Vagina (tissue), 2 donors: ENCODE measurements around the gene ADCY7. TPM values are rescaled to one million over a fixed set of nuclear protein-coding genes. Genes with fewer than 3 reads are reported as not detected.

Experiments used
- DNase-seq, 2 donors: peaks; one replicate each; pipeline ENCODE4 v3.0.0-alpha.2; 2017; ENCODE audit errors: extremely low spot score in 2 of 2
- H3K27ac ChIP-seq: fragments of 200-600 bp; sonication (generic); one replicate; pipeline ENCODE4 v1.5.1; 2019
- H3K27me3 ChIP-seq: fragments of 200-600 bp; sonication (generic); one replicate; pipeline ENCODE4 v1.5.1; 2019
- H3K36me3 ChIP-seq, 2 donors: fragments of 200-600 bp; sonication (generic); one replicate each; pipeline ENCODE4 v1.5.1; 2017 to 2019
- H3K4me1 ChIP-seq: fragments of 200-600 bp; sonication (generic); one replicate; pipeline ENCODE4 v1.5.1; 2019
- H3K4me3 ChIP-seq, 2 donors: fragments of 200-600 bp; sonication (generic); 1 replicate in 1 of 2; 2 replicates in 1 of 2; pipeline ENCODE4 v1.5.1; 2016 to 2019
- H3K9me3 ChIP-seq: fragments of 200-600 bp; sonication (generic); one replicate; pipeline ENCODE4 v1.5.1; 2019
- POLR2A ChIP-seq, 2 donors: fragments of 450-650 bp; IDR thresholded peaks; one replicate each; pipeline ENCODE4 v1.6.1; 2017; ENCODE audit warnings: antibody characterized with exemption in 2 of 2, mild to moderate bottlenecking in 2 of 2, moderate library complexity in 2 of 2
- POLR2AphosphoS5 ChIP-seq, 2 donors: sonication (generic); formaldehyde crosslinking; IDR thresholded peaks; one replicate each; pipeline ENCODE4 v1.9.0; 2017; ENCODE audit warnings: antibody characterized with exemption in 2 of 2, mild to moderate bottlenecking in 2 of 2, low read depth in 1 of 2; ENCODE audit not compliant: insufficient read depth in 1 of 2
- intact Hi-C: fragments of 100-400 bp; cut with DNase I; formaldehyde crosslinking; loops from one replicate; pipeline ENCODE4 v1.15.1; 2023
- total RNA-seq: library from RNA; depleted of rRNA; stranded (reverse); fragments of >200 nt; gene quantifications from one replicate; pipeline ENCODE4 v1.2.3, GENCODE V29; 2016
- TF ChIP-seq, protein P1 (sequence below), 3 experiments: fragments of 450-650 bp in 2 of 3; fragments of 200-600 bp in 1 of 3; sonication (generic) in 1 of 3; IDR thresholded peaks; one replicate each; pipeline ENCODE4 v1.5.1; 2017 to 2019; ENCODE audit warnings: antibody characterized with exemption in 3 of 3, mild to moderate bottlenecking in 2 of 3, moderate library complexity in 2 of 3

The ADCY7 gene
- total RNA-seq, 1 donor from 2014 or later: 18.9 TPM

DNA sequence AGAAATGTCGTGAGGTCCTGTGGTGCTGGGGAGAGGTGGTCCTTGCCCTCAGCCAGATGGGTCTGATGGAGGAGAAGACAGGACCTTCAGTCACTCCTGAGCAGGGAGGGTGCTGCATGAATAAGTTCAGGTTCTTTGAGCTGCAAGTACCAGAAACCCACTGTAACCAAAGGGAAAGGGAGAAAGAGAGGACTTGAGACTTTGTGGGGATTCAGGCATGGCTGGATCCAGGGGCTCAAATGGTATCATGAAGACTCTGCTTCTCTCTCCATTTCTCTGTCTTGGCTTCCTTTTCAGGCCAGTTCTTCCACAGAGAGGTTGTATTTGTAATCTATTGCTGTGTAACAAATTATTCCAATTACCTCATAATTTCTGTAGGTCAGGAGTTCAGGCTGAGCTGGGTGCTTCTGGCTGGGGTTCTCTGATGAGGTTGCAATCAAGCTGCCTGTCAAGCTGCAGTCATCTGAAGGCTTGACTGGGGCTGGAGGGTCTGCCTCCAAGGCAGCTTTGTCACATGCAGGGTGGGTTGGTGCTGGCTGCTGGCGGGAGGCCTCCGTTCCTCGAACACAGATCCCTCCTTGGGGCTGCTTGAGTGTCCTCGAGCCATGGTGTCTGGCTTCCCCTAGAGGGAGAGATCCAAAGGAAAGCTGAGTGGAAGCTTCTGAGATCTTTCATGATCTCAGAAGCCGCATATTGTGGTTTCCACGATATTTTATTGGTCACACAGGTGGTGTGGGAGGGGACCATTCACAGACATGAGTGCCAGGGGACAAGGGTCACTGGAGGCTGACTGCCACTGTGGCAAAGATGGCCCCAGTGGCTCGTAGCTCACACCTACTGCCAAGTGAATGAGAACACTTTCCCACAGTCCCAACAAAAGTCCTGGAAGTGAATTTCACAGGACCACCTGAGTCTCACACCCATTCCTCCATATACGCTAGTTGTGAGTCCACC lies 5.9 kb upstream of the ADCY7 start:
- Histone ChIP-seq H3K27me3 (no peaks in the 10 kb centered on the region), H3K4me3 (no peak overlapping the region), H3K27ac (no peak overlapping the region), H3K36me3 (no peaks in the 10 kb centered on the region), H3K4me1 (peaks cover 16% of the 10 kb centered on the region), H3K9me3 (no peaks in the 10 kb centered on the region)
- intact Hi-C loops: no loop called here
- no peak for TF ChIP-seq POLR2AphosphoS5 (IDR thresholded peaks at IDR 0.05; ENCODE audit: insufficient read depth in 1 of 2, low read depth in 1 of 2)
- TF ChIP-seq, protein P1, sequence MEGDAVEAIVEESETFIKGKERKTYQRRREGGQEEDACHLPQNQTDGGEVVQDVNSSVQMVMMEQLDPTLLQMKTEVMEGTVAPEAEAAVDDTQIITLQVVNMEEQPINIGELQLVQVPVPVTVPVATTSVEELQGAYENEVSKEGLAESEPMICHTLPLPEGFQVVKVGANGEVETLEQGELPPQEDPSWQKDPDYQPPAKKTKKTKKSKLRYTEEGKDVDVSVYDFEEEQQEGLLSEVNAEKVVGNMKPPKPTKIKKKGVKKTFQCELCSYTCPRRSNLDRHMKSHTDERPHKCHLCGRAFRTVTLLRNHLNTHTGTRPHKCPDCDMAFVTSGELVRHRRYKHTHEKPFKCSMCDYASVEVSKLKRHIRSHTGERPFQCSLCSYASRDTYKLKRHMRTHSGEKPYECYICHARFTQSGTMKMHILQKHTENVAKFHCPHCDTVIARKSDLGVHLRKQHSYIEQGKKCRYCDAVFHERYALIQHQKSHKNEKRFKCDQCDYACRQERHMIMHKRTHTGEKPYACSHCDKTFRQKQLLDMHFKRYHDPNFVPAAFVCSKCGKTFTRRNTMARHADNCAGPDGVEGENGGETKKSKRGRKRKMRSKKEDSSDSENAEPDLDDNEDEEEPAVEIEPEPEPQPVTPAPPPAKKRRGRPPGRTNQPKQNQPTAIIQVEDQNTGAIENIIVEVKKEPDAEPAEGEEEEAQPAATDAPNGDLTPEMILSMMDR (IDR thresholded peaks at IDR 0.05): no peak
- TF ChIP-seq POLR2A (IDR thresholded peaks at IDR 0.05): no peak
- no peak for DNase-seq

DNA sequence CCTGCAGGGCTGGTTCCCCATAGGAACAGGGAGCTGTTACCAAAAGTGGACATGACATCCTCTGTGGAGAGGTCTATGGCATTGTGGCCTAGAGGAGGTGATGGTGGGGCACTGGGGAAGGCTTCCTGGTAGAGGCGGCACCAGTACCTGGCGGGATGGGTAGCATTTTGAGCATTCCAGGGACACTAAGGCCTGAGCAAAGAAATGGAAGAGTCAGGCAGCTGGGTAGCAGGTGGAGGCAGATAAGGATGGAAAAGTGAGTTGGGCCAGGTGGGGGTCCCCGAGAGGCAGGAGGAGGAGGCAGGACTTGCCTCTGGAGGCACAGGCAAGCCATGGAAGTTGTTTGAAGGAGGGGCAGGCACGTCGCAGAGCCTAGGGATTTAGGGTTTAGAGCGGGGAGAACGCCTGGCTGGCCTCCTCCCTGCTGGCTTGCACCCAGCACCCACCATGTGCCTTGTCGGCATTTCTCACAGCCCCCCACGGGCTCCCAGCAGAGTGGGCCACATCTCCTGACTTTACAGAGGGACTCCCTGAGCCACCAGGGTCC lies 5.1 kb upstream of the ADCY7 start:
- Histone ChIP-seq H3K4me1 (peaks cover 23% of the 10 kb centered on the region), H3K4me3 (no peak overlapping the region), H3K9me3 (no peaks in the 10 kb centered on the region), H3K27ac (no peak overlapping the region), H3K27me3 (no peaks in the 10 kb centered on the region), H3K36me3 (no peaks in the 10 kb centered on the region)
- intact Hi-C loops: no loop called here
- DNase-seq: no peak
- TF ChIP-seq POLR2A (IDR thresholded peaks at IDR 0.05): no peak
- no peak for TF ChIP-seq POLR2AphosphoS5 (IDR thresholded peaks at IDR 0.05; ENCODE audit: insufficient read depth in 1 of 2, low read depth in 1 of 2)
- TF ChIP-seq, protein P1 (IDR thresholded peaks at IDR 0.05): no peak

DNA sequence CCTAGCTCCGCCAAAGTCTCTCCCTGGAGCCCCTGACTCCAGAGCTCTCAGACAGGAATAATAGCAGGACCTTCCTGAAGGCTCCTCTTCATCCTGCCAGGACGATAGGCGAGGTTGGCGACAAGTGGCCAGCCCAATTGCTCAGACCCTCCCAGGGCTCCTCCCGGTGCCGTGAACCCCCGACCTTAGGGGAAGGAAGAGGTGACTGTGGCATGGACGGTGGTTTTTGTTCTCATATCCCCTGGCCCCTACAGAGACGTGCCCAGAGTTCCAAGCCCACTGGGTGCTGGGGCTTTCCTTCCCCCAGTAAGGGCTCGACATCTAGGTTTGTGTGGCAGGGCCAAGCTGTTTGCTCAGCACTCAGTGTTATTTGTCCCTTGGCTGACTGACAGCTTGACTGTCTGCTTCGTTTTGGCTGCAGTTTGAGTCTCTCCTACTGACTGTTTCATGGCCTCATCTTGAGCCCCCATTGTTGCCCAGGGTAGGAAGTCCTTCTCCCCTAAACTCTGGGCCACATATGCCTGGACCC lies 4.6 kb upstream of the ADCY7 start:
- TF ChIP-seq POLR2A (IDR thresholded peaks at IDR 0.05) (no peak), POLR2AphosphoS5 (IDR thresholded peaks at IDR 0.05; ENCODE audit: insufficient read depth in 1 of 2, low read depth in 1 of 2) (no peak)
- TF ChIP-seq, protein P1 (IDR thresholded peaks at IDR 0.05): no peak
- no peak for DNase-seq
- intact Hi-C loops: no loop called here

DNA sequence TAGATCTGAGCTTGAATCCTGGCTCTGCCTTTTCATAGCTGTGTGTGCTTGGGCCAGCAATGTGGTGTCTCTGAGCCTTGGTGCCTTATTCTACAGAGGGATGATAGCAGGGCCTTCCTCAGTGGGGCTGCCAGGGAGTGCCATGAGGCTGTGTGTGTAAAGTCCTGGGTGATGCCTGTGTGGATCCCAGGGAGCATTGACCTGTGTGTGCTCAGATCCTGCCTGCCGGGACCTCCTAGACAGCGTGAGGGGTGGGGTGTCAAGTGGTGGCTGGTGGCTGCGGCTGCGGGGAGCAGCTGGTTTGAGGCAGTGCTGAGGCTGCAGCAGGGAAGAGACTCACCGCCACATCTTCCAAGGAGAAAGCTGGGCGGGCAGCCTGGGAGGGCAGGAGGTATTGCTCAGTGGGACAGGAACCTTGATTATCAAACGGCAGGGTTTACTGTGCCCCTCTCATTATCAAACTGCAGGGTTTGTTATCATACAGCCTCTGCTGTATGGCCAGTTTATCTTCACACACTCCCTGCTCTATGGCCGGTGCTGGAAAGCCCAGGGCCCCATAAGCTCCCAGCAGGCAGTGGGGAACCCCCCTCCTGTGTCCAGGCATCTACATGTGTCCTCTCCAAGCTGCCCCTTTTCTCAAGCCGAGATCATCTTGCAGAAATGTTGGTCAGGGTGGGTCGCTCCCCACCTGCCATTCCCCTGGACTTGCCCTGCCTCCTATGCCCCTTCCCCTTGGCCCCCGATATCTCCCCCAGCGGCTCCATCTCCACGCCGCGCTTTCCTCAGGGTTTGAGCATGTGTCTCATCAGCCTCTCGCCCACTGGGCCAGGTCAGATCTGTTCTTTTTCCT lies 3.1 kb upstream of the ADCY7 start:
- H3K4me3 ChIP-seq: no peak overlapping the region
- H3K4me1 ChIP-seq: peaks cover 38% of the 10 kb centered on the region
- no peaks in the 10 kb centered on the region for H3K36me3 ChIP-seq
- H3K27me3 ChIP-seq: no peaks in the 10 kb centered on the region
- intact Hi-C loops: no loop called here
- DNase-seq: no peak
- H3K9me3 ChIP-seq: no peaks in the 10 kb centered on the region
- H3K27ac ChIP-seq: no peak overlapping the region
- TF ChIP-seq POLR2A (IDR thresholded peaks at IDR 0.05) (no peak), POLR2AphosphoS5 (IDR thresholded peaks at IDR 0.05; ENCODE audit: insufficient read depth in 1 of 2, low read depth in 1 of 2) (no peak)
- TF ChIP-seq, protein P1 (IDR thresholded peaks at IDR 0.05): no peak

More for the DNA sequence above, 4.6 kb upstream of the ADCY7 start:
- Histone ChIP-seq H3K9me3 (no peaks in the 10 kb centered on the region), H3K36me3 (no peaks in the 10 kb centered on the region), H3K27me3 (no peaks in the 10 kb centered on the region), H3K4me3 (no peak overlapping the region), H3K27ac (no peak overlapping the region), H3K4me1 (peaks cover 29% of the 10 kb centered on the region)
